Hepatocyte (in vitro differentiated cells): ENCODE data around the gene PPHLN1.
A peak's percentile ranks its signal among the peaks of the same experiment; 100 is the strongest.

Experiments
- EZH2 ChIP-seq: fragments of 200-600 bp; sonication (generic); IDR thresholded peaks from 2 replicates; pipeline ENCODE4 v1.6.1; 2016; ENCODE audit warnings: antibody characterized with exemption, mild to moderate bottlenecking, borderline replicate concordance
- TF ChIP-seq, protein P1 (sequence below): fragments of 200-600 bp; sonication (generic); IDR thresholded peaks from 2 replicates; pipeline ENCODE4 v1.5.1; 2016; ENCODE audit warnings: antibody characterized with exemption, mild to moderate bottlenecking; ENCODE audit not compliant: poor library complexity

DNA sequence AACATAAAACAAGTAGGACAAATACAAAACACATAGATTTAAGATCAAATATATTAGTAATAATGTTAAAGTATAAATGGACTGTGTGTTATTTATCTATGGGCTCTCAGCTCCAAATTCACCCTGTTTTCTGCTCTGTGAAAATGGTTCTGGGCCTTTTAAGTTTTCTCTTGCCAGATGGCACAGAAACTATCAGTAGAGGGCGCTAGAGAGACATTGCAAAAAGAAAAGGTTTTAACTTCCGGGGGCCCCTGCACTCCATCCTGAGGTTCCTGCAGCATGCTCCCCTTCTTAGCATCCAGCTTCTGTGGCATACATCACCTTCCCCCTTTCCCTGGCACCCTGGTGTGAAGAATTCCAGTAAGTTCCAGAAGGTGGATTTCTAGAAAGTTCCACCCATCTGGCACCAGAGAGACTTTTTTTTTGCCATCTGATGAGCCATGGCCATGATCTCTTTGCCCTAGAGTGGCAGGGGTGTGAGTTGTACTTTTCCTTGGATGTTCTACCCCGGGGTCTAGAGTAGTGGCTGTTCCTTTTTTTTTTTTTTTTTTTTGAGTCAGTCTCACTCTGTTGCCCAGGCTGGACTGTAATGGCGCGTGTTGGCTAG, 29.4 kb upstream of the PPHLN1 start:
- TF ChIP-seq EZH2 = no peak
- TF ChIP-seq, protein P1, sequence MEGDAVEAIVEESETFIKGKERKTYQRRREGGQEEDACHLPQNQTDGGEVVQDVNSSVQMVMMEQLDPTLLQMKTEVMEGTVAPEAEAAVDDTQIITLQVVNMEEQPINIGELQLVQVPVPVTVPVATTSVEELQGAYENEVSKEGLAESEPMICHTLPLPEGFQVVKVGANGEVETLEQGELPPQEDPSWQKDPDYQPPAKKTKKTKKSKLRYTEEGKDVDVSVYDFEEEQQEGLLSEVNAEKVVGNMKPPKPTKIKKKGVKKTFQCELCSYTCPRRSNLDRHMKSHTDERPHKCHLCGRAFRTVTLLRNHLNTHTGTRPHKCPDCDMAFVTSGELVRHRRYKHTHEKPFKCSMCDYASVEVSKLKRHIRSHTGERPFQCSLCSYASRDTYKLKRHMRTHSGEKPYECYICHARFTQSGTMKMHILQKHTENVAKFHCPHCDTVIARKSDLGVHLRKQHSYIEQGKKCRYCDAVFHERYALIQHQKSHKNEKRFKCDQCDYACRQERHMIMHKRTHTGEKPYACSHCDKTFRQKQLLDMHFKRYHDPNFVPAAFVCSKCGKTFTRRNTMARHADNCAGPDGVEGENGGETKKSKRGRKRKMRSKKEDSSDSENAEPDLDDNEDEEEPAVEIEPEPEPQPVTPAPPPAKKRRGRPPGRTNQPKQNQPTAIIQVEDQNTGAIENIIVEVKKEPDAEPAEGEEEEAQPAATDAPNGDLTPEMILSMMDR = peak; percentile 39
